ENCODE results near the gene GARIN3. TPM values are rescaled to one million over a fixed set of nuclear protein-coding genes. Genes with fewer than 3 reads are reported as not detected.

The GARIN3 gene
- total RNA-seq, 1 donor from 2014 or later, result not detected

Other genes with a start within 250 kb of the GARIN3 start
- not detected for gene TIMD4, start 203.0 kb downstream of the GARIN3 start, total RNA-seq
- gene HAVCR1, start 107.1 kb downstream of the GARIN3 start, total RNA-seq, result 1.3 TPM
- gene HAVCR2, start 57.2 kb downstream of the GARIN3 start, total RNA-seq, result 11.8 TPM
- gene MED7, start 23.4 kb downstream of the GARIN3 start, total RNA-seq, result 13.2 TPM
- 4.8 TPM for gene ITK, start 14.6 kb upstream of the GARIN3 start, total RNA-seq
- 23.6 TPM for gene CYFIP2, start 99.9 kb upstream of the GARIN3 start, total RNA-seq